Spleen (tissue), 11 donors: ENCODE measurements around the gene CEP20. TPM values are rescaled to one million over a fixed set of nuclear protein-coding genes. Genes with fewer than 3 reads are reported as not detected.

Source experiments
- DNase-seq: peaks from one replicate; pipeline ENCODE4 v3.0.0-alpha.2; 2020
- H3K27ac ChIP-seq, 8 donors: fragments of 200-600 bp; sonication (generic) in 7 of 8; 1 replicate in 4 of 8; 2 replicates in 4 of 8; pipeline versions ENCODE4 v1.5.0 to v1.8.0; 2016 to 2021; ENCODE audit warnings: inconsistent platforms in 4 of 8, mild to moderate bottlenecking in 4 of 8, moderate library complexity in 1 of 8
- H3K27me3 ChIP-seq, 7 donors: fragments of 200-600 bp; sonication (generic) in 6 of 7; replicated peaks in 1 of 7; 1 replicate in 4 of 7; 2 replicates in 3 of 7; pipeline versions ENCODE4 v1.5.0 to v1.8.0; 2016 to 2021; ENCODE audit warnings: inconsistent platforms in 3 of 7, mild to moderate bottlenecking in 1 of 7
- H3K36me3 ChIP-seq, 6 donors: fragments of 200-600 bp; sonication (generic) in 5 of 6; 1 replicate in 4 of 6; 2 replicates in 2 of 6; pipeline versions ENCODE4 v1.5.0 to v1.8.0; 2016 to 2021; ENCODE audit warnings: inconsistent platforms in 2 of 6
- H3K4me1 ChIP-seq, 6 donors: fragments of 200-600 bp; sonication (generic) in 5 of 6; 1 replicate in 3 of 6; 2 replicates in 3 of 6; pipeline versions ENCODE4 v1.5.0 to v1.8.0; 2016 to 2021; ENCODE audit warnings: inconsistent platforms in 3 of 6
- H3K4me3 ChIP-seq, 8 donors: fragments of 200-600 bp; sonication (generic) in 7 of 8; 1 replicate in 4 of 8; 2 replicates in 4 of 8; pipeline versions ENCODE4 v1.5.0 to v1.8.0; 2016 to 2021; ENCODE audit warnings: inconsistent platforms in 4 of 8, mild to moderate bottlenecking in 4 of 8, moderate library complexity in 2 of 8
- H3K9me3 ChIP-seq, 8 donors: fragments of 200-600 bp; sonication (generic) in 7 of 8; 1 replicate in 4 of 8; 2 replicates in 4 of 8; pipeline versions ENCODE4 v1.5.0 to v1.8.0; 2016 to 2021; ENCODE audit warnings: inconsistent platforms in 4 of 8
- POLR2A ChIP-seq, 3 donors: fragments of 450-650 bp; IDR thresholded peaks; one replicate each; pipeline ENCODE4 v1.5.1; 2017; ENCODE audit warnings: antibody characterized with exemption in 3 of 3, mild to moderate bottlenecking in 1 of 3
- POLR2AphosphoS5 ChIP-seq, 3 donors: sonication (generic); formaldehyde crosslinking; IDR thresholded peaks; one replicate each; pipeline ENCODE4 v1.5.1; 2017; ENCODE audit warnings: antibody characterized with exemption in 3 of 3
- WGBS, 5 donors: extraction: QIAGEN DNeasy Blood & Tissue Kit in 3 of 5; methylation state at CpG; one replicate each; pipeline versions ENCODE4 v1.1.5 to v1.1.7; 2013 to 2018; 5-methylcytosine and 5-hydroxymethylcytosine counted together
- intact Hi-C: fragments of 100-400 bp; cut with DNase I; formaldehyde crosslinking; loops from one replicate; pipeline ENCODE4 v1.15.0; 2023; ENCODE audit warnings: low total_unique reads
- polyA plus RNA-seq, 3 donors: library from polyadenylated mRNA; stranded (reverse); fragments of 200-250 nt; gene quantifications; one replicate each; pipeline ENCODE4 v1.2.1, GENCODE V29; 2013
- total RNA-seq, 7 donors: library from RNA; depleted of rRNA in 3 of 7; stranded (reverse); fragments of >200 nt in 3 of 7; fragmentation: NEBNext Ultra II Directional in 4 of 7; extraction: Animal tissue kit (Norgen Biotek cat#: 25700) in 4 of 7; gene quantifications; one replicate each; pipeline versions ENCODE4 v1.1.0 to v1.2.1, GENCODE V29; 2016 to 2021
- TF ChIP-seq, protein P1 (sequence below), 11 experiments: fragments of 200-600 bp in 7 of 11; fragments of 450-650 bp in 4 of 11; sonication (generic) in 4 of 11; IDR thresholded peaks in 8 of 11; conservative IDR thresholded peaks in 3 of 11; 1 replicate in 7 of 11; 2 replicates in 4 of 11; pipeline versions ENCODE4 v1.4.0 to v1.8.0; 2016 to 2021; ENCODE audit warnings: antibody characterized with exemption in 11 of 11, inconsistent platforms in 4 of 11, mild to moderate bottlenecking in 1 of 11
- donor health status: healthy with polysubstance abuse.
- donor health status: DM: no; HTN: no; CAD: no; lungs with moderate emphysema.
- donor health status: DM: no; HTN: no; CAD: no.
- donor health status: Bipolar disorder and iron deficiency.
- donor health status: healthy.
- donor health status: DM: no; HTN: no; CAD: no.
- donor health status: DM: yes; HTN: yes; CAD: no.

CEP20 gene
- total and polyA plus RNA-seq, 10 donors: 14.7 to 29.2 (median 25.6) TPM

DNA sequence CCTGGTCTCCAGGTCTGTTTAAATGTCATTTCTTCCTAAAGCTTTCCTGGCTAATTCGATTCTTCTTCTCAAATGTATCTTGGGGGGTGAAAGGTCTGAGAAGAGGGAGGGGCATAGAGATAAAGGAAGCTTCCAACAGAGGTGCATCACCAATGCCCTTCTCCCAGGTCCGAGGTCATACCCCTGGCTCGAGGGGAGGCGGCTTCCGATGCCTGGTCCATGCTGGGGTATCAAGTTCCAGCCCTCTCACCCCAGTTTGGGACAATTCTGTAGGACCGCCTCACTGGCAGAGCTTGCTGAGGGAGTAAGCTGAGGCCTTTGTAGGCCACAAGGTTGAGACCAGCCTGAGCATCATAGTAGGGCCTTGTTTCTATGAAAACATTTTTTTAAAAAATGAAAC lies 10.3 kb upstream of the CEP20 start:
- intact Hi-C loops: loop anchor here (10.0 kb wide), 1 partner anchor 56 kb away; no protein-coding TSS in a partner anchor
- no peaks in the 10 kb centered on the region for H3K27me3 ChIP-seq
- 92 to 98% (median 94%) methylated on average over 6 of the region's 6 CpGs for WGBS, 5 donors
- no peaks in the 10 kb centered on the region for H3K9me3 ChIP-seq
- H3K4me1 ChIP-seq: peaks cover 0 to 32% (median 2%) of the 10 kb centered on the region in 6 donors
- TF ChIP-seq POLR2AphosphoS5 (IDR thresholded peaks at IDR 0.05): no peak
- TF ChIP-seq, protein P1, sequence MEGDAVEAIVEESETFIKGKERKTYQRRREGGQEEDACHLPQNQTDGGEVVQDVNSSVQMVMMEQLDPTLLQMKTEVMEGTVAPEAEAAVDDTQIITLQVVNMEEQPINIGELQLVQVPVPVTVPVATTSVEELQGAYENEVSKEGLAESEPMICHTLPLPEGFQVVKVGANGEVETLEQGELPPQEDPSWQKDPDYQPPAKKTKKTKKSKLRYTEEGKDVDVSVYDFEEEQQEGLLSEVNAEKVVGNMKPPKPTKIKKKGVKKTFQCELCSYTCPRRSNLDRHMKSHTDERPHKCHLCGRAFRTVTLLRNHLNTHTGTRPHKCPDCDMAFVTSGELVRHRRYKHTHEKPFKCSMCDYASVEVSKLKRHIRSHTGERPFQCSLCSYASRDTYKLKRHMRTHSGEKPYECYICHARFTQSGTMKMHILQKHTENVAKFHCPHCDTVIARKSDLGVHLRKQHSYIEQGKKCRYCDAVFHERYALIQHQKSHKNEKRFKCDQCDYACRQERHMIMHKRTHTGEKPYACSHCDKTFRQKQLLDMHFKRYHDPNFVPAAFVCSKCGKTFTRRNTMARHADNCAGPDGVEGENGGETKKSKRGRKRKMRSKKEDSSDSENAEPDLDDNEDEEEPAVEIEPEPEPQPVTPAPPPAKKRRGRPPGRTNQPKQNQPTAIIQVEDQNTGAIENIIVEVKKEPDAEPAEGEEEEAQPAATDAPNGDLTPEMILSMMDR (IDR thresholded peaks at IDR 0.05 in 8 of 11, conservative IDR thresholded peaks at IDR 0.05 in 3 of 11): no peak
- TF ChIP-seq POLR2A (IDR thresholded peaks at IDR 0.05): no peak
- H3K27ac ChIP-seq: no peak overlapping the region
- no peak overlapping the region for H3K4me3 ChIP-seq
- H3K36me3 ChIP-seq: no peaks in the 10 kb centered on the region
- DNase-seq: no peak

GRCh38 chr16:15897834-15898254 lies 9.4 kb upstream of the CEP20 start:
- H3K27me3 ChIP-seq: no peaks in the 10 kb centered on the region
- no peaks in the 10 kb centered on the region for H3K36me3 ChIP-seq
- H3K27ac ChIP-seq: peak overlapping the region in 1 of 8 donors; percentile 9
- intact Hi-C loops: loop anchor here (10.0 kb wide), 1 partner anchor 57 kb away; no protein-coding TSS in a partner anchor
- DNase-seq: no peak
- H3K4me3 ChIP-seq: no peak overlapping the region
- 26 to 54% (median 37%) methylated on average over 5 of the region's 5 CpGs for WGBS, 5 donors
- no peak for TF ChIP-seq POLR2A (IDR thresholded peaks at IDR 0.05)
- H3K4me1 ChIP-seq: peaks cover 0 to 32% (median 2%) of the 10 kb centered on the region in 6 donors
- H3K9me3 ChIP-seq: no peaks in the 10 kb centered on the region

- no peak for DNase-seq
- intact Hi-C loops: loop anchor here (10.0 kb wide), 1 partner anchor 58 kb away; no protein-coding TSS in a partner anchor
- no peak overlapping the region for H3K27ac ChIP-seq
Observed at GRCh38 chr16:15897121-15897780, 8.8 kb upstream of the CEP20 start.

DNA sequence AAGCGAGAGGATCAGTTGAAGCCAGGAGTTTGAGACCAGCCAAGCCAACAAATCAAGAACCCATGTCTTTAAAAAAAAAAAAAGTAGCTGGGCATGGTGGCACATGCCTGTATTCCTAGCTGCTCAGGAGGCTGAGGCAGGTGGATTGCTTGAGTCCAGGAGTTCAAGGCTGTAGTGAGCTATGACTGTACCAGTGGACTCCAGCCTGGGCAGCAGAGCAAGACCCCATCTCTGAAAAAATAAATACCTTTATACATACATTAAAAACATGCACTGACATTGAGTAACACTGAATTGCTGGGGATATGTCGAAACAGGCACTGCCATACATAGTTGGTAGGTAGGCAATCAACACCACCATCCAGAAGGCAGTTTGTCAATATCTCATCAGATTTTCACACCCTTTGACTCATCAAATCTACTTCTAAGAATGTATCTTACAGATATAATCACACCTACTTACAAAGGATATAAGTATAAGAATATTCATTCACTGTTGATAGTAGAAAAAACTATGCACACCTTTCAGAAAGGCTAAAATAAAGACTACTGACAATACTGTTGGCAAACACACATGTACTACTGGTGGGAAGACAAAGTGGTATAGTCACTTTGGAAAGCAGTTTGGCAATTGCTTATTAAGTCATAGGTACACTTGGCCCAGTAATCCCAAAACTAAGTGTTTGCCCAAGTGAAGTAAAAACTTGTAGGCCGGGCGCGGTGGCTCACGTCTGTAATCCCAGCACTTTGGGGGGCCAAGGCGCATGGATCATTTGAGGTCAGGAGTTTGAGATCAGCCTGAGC lies 6.4 kb upstream of the CEP20 start:
- peaks cover 0 to 20% (median 2%) of the 10 kb centered on the region in 6 donors for H3K4me1 ChIP-seq
- no peaks in the 10 kb centered on the region for H3K27me3 ChIP-seq
- TF ChIP-seq POLR2AphosphoS5 (IDR thresholded peaks at IDR 0.05): no peak
- TF ChIP-seq, protein P1 (IDR thresholded peaks at IDR 0.05 in 8 of 11, conservative IDR thresholded peaks at IDR 0.05 in 3 of 11): no peak
- no peak for TF ChIP-seq POLR2A (IDR thresholded peaks at IDR 0.05)
- intact Hi-C loops: loop anchor here (10.0 kb wide), 1 partner anchor 60 kb away; no protein-coding TSS in a partner anchor
- DNase-seq: no peak
- H3K9me3 ChIP-seq: no peaks in the 10 kb centered on the region
- no peak overlapping the region for H3K4me3 ChIP-seq
- H3K36me3 ChIP-seq: no peaks in the 10 kb centered on the region
- H3K27ac ChIP-seq: no peak overlapping the region
- 89 to 95% (median 90%) methylated on average over 7 of the region's 7 CpGs for WGBS, 5 donors

More at GRCh38 chr16:15897121-15897780, 8.8 kb upstream of the CEP20 start:
- no peaks in the 10 kb centered on the region for H3K9me3 ChIP-seq
- TF ChIP-seq, protein P1 (IDR thresholded peaks at IDR 0.05 in 8 of 11, conservative IDR thresholded peaks at IDR 0.05 in 3 of 11): no peak
- no peak for TF ChIP-seq POLR2A (IDR thresholded peaks at IDR 0.05)
- H3K4me3 ChIP-seq: no peak overlapping the region
- H3K36me3 ChIP-seq: no peaks in the 10 kb centered on the region
- H3K27me3 ChIP-seq: no peaks in the 10 kb centered on the region
- WGBS, 5 donors: 88 to 95% (median 92%) methylated on average over 8 of the region's 8 CpGs
- H3K4me1 ChIP-seq: peaks cover 0 to 32% (median 2%) of the 10 kb centered on the region in 6 donors
